GM18499 (cell line): ENCODE measurements around the gene STPG4.

ENCODE experiments used
- ATAC-seq: cut with Tn5 transposase; IDR thresholded peaks from one replicate; pipeline ENCODE4 v1.9.1; 2021; ENCODE audit warnings: moderate number of reproducible peaks; ENCODE audit not compliant: insufficient read depth, unreplicated experiment

STPG4 gene

DNA sequence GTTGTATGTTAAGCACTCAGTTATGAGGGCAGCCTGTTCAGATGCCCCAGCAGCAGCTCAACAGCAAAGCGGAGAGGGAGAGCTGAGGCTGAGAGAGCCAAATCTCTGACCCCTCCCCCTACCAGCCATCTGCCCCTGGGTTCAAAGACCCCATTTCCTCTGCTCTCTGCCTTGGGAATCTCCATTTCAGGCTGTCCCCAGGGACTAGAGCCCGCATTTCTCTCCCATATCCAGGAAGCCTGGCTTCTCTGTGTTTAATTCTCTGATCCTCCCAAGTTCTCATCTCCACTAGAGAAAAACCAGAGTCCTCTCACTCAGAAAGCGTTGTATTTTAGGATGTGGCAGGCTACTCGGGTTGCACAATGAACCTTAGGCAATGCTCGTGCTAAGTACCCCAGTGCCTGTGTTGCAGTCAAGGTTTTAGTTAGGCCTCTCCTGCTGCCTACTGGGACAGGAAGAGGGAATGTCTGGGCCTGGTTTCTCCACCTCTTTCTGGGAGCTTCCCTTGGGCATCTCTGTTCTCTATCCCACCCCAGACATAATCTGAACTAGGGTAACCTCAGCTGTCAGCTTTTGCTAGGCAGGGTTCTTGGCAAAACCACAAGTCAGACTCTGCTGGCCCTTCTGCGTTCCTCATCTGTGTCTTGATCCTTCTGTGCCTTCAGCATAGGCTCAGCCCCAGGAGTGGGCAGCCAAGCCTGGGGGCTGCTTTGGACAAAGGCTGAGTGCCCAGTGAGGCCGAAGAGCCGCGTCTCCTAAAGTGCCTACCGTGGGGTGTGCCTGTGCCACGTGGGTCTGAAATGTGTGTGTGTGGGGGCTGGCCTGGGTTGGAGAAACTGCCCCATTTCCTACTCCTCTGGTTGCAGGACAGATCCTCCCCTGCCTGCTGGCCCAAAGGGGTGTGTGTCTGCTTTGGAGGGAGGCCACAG, 96.8 kb downstream of the STPG4 start:
- no peak for ATAC-seq

DNA sequence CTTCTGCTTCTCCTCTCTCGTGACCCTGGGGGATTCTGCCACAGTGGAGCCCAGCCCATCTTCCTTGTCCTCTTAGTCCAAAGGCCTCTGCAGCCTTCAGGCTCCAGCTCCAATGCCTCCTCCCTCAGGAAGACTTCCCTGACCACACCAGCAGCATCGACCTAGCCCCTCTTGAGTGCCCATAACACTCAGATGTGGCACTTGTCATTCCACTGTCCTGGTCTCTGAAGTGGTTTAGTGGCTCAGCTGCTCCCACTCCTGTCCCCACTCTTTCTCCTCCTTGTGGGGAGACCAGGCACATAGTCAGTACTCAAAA, 97.5 kb downstream of the STPG4 start:
- ATAC-seq = no peak

DNA sequence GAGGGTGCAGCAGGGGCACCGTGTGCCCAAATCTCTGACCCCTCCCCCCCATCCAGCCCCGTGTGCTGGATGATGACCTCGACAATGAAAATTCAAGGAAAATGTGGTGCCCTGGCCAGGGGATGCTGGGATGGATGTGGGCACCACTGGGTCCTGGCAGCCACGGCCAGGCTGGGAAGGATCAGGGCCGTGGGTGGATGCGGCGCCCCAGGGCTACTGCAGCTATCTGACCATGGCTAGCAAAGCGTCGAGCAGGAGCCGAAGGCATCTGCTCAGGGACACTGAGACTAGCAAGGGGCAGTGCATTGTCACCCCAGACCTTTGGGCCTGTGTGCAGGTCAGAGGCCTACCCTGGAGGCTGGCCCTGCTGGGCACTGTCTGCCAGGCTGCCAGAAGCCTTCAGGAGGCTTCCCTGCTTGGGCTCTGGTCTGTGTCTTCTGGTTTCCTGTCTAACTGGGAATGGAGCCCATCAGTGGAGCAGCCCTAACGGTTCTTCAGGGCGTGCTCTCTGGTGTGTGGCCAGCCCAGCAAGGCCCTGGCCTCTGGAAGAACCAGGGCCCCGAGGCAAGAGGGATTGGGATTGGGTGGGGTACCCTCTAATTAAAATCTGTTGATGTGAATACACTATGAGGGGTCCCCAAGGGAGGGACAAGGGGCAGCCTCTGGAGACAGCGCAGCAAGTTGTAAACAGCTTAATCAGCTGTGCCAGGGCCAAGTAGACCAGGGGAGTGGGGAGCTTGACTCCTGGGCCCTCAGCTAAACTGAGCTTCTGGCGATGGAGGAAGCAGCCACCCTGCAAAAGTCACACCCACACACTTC, 98.0 kb downstream of the STPG4 start:
- ATAC-seq = no peak

DNA sequence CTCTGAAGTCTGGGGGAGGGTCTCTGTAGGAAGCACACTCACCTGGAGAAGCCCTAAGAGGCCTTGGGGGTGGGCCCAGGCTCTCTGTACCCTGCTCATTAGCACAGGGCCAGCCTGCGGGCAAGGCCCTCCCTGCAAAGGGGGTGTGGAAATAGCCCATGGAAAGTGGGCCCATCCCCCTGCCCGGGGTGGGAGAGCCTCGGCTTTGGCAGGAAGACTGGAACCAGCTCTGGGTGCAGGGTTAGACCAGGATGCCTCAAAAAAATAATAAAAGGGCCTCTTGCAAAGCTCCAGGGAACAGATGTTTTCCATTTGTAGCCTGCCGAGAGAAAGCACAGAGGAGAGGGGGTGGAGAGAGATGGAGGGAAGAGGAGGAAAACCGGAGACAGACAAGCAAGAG, 98.7 kb downstream of the STPG4 start:
- no peak for ATAC-seq

DNA sequence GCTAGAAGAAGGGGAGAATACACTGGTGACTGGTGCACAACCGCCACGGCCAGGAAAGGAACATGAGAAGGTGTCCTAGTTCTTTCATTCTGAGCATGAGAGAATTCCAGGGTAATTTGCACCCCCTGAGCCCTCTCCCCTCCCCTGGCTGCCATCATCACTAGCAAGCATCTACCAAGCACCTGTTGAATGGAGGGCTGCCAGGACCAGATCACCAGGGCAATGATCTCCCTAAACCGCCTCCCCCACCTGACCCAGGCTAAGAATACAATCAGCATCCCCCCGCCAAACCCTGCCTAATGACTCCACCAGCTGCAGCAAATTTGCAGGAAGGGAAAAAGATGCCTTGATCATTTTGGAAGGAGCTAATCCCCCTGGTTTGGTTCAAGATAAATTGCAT, 100.2 kb downstream of the STPG4 start:
- no peak for ATAC-seq

DNA sequence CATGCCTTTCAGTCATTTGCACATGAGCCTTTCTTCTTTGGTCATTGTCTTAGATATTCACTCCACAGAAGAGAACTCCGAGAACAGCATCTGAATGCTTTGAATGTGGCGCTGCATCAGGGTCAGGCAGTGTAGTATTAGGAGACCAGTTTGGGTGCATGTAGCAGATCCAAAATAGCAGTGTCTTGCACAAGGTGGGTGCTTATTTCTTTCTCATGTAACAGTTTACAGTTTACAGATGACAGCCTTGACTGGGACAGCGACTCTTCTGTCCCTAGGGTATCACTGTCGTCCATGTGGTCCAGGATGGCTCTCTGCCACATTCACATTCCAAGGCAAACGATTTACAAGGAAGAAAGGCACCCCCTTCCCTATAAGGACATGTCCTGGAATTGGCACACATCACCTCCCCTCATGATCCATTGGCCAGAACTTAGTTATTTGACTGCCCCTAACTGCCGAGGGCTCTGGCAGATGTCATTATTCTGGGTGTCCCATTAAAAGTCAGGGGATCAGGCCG, 101.0 kb downstream of the STPG4 start:
- no peak for ATAC-seq

DNA sequence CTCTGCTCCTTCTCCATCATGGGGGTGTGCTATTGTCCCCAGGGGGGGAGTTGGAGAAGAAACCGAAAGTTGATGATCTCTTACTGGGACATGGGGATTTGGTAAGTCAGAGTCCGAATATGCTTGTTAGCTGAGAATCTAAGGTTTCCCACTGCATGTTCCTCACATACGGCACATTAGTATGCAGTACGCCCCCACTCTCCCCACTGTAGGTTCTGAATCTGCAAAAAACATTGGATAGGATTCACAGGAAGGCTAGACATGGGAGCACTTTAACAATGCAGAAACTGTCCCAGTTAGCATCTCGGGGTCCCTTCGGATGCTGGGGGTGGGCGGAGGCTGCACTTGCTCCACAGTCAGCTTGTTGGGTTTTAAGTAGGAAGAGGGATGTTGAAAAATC, 102.3 kb downstream of the STPG4 start:
- ATAC-seq = no peak

DNA sequence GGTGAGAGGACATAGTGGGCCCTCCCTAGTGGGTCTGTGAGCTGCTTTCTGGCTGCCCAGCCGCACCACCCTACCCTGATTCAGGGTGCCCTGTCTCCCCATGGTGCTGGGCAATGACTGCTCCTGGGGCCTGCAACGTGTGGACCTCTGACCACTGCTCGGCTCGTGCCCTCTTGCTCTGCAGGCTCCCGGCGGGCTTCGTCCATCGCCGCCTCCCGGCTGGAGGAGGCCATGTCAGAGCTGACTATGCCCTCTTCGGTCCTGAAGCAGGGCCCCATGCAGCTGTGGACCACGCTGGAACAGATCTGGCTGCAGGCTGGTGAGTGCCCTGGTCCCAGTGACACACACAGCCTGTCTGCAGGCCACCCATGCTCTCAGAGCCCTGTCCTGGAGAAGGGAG, 103.5 kb downstream of the STPG4 start:
- no peak for ATAC-seq

DNA sequence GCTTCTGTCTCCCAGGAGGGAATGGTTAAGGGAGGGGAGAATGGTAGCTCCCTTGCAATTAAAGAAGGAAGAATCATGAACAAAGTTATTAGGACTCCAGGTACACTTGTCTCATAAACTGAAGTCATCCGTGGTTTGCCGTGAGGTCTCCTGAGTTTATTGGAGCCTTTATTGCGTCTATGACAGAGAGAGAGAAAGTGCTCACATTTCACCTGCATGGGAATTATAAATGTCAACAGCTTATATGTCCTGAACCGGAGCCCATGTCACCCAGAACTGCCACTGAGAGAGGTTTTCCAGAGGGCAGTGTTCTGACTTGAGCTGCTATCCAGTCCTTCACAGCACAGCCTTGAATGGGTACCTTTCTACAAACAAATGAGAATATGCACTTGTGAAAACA, 104.3 kb downstream of the STPG4 start:
- no peak for ATAC-seq

DNA sequence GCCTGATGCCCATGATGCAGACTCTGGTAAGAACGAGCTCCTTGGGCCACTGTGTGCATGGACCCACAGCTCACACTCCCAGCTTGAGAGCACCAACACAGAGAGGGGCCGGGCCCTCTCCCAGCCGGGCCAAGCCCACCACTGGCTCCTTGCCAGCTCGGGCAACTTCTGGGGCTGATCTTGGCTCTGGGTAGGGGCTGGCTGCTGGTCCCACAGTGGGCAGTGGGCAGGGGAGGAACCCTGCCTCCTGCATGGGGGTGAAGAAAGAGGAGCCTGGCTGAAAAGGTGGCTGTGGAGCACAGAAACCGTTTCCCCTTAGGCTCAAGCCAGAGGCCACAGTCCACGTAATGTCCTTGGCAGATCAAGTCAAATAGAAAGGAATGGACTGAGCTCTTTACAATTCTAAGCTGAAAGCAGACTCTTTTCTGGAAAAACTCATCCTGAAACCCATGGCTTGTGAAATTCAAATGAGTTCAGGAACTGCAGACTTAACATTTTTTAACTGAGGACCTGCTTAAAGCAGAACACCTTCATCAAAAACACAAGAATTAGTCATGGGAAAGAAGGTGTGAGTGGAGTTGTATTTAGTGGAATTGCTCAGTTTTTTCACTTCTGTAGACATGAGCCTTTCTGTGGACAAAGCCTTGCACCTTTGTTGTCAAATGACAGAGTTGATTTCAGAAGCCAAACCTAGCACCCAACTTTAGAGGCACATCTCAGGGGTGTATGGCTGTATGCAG, 104.9 kb downstream of the STPG4 start:
- no peak for ATAC-seq

DNA sequence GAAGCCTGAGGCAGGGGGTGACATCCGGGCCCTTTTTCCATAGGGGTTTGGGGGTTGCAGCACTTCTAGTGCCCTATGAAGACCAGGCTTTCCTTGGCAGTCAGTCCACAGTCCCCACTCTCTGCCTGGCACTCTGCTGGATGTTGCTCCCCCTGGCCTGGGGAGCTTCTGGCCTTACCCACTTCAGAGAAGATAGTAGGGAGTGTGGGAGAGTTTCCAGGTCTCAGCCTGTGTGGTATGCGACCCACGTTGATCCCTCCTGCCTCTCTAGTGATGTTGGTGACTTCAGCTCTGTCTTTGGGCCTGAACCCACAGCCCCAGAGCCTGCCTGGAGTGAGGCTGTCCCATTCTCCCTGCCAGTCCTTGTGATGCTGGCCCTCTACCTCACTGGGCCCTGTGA, 105.6 kb downstream of the STPG4 start:
- ATAC-seq = no peak

DNA sequence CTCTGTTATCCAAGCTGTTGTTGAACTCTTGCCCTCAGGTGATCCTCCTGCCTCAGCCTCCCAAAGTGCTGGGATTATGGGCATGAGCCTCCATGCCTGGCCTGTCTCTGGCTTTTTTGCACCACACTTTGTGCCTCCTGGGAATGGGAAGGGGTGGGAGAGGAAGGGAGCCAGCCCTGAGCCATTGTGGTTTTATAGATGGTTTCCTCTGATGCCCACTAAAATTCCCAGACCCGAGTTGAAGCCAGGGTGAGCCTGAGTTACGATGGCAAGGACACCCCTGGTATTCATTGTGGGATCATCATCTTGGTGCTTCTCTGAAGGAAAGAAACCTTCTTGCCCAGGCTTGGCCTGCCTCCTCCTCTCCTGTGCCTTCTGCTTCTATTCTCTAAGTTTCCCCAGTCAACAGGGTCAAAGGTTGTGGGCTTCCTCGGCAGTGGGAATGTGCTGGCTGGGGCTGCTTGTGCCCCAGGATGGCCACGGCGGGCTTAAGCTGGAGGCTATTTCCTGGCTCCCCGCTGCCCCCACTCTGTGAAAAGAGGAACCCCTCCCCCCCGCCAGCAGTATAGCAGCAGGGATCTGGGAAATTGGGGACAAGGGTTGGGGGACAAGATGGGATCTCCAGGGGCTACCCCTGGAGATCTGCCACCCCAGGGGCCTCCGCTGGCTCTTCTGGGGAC, 106.2 kb downstream of the STPG4 start:
- ATAC-seq = no peak

DNA sequence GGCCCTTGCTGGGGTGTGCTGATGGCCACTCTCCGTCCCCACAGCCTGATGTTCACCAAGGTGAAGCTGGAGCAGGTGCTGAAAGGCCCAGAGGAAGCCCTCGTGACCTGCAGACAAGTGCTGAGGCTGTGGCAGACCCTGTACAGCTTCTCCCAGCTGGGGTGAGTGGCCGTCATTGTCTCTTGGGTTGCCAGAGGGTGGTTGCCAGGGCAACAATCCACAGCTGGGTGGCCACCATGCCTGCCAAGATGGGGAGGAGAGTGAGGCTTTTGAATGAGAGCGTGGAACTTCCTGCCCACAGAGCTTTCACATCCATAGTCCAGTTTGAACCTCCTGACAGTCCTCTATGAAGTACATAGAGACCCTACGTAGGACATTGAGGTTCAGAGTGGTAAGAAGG, 108.8 kb downstream of the STPG4 start:
- ATAC-seq = no peak

DNA sequence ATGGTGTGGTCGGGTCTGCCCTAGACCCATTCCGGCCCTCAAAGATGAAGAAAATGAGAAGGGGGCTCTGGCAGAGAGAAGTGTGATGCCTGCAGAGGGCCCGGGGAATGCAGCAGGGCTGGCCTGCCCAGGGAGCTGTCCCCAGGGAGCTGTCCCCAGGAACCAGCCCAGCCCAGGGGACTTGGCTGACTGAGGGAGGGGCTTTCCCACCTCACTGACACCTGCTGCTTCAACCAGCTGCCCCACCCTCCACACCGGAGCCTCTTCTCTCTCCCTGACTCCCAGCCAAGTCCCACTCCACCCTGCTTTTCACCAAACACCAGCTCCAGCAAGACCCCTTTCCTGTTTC, 111.2 kb downstream of the STPG4 start:
- no peak for ATAC-seq

DNA sequence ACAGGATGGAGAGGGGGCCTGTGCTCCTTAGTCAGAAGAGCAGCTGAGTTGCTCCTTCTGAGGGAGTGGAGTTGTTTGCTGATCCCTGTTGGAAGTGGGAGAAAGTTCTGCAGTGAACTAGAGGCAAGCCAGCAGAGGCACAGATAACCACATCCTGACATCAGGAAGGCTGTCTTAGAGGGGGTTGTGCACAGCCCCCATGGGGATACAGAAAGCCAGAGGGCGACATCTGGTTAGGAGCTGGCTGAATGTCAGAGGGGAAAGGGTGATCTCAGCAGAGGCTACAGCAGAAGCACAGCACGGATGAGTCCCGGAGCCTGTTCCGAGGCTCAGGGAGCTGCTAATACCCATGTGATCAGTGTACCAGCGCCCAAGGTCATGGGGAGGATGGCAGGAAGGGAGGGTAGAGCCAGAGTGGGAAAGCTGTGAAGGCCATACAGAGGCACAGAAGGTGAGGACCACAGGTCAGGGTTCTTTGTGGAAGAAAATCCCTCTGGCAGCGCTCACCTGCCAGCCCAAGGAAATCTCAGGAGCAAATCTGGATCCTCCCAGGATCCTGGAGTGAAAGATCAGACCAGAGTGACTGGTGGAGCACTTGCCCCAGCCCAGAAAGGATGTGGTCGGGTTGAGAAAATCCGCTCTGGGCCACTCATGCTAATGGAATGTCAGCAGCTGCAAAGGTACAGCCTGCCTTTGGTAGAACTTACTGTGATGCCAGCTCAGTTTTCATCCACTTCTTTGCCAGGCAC, 111.8 kb downstream of the STPG4 start:
- ATAC-seq = no peak

DNA sequence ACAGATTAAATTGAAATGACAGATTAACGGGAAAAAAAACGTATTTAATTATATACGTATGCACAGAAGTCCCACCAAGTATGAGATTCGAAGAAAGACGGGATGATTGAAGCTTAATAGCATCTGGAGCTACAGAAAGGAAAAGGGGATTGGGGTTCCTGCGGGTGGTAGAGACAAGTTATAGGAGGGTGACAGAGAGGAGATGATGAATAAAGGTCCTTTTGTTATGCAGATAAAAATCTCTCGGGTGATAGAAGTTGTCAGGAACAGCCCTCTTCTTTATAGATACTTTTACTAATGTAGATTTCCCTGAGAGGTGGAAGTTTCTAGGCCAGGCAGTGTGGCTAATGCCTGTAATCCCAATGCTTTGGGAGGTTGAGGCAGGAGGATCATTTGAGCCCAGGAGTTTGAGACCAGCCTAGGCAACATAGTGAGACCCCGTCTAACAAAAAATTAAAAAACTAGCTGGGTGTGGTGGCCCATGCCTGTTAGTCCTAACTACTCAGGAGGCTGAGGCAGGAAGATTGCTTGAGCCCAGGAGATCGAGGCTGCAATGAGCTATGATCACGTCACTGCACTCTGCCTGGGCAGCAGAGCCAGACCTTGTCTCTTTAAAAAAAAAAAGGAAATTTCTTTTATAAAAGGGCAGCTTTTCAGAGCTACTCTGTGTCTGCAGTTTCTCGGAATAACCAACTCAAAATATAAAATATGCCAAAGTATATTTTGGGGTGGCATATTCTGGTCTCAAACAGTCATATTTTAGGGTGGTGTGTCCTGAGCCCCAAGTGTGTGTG, 113.0 kb downstream of the STPG4 start:
- ATAC-seq = no peak

DNA sequence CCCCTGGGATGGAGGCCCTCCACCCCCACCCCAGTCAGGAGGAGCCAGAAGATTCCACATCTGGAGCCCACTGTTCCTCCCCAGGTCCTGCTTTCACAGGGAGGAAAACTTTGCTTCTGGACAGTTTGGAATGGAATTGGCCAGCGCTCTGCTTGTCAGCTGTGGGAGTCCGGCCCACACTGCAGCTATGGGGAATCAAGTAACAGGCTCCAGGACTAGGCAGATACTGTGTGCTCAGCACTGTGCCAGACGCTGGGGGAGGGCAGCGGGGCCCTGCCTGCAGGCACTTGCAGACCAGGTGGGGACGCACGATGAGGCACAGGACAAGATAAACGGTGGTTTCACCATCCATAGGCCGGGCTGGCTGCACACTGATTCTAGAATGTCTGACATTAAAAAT, 114.0 kb downstream of the STPG4 start:
- ATAC-seq = no peak

DNA sequence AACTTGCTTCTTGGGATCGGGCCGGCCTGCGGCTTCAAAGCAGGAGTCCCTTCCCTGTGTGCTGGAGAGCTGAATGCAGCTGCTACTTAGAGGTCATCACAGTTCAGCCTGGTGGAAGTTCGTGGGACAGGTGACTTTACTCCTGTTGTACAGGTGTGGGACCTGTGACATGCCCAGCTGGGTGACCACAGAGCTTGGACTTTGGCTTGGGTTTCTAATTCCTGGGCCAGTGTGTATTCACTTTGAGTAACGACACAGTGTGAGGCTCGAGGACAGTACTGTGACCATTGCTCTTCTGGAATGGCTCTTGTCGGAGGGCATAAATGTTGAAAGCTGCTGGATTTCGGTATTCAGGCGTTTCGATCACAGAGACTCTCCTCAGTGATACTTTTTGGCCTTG, 114.5 kb downstream of the STPG4 start:
- ATAC-seq = no peak
